UCSD-AML1 (cell line): Measurements from ENCODE around the gene LRP2.
"Not testable (repeated sequence)": the region's sequence is repeated elsewhere in the genome, so short reads cannot be mapped to it uniquely, and the experiment has no call there.

Source experiments
- DNase-seq: peaks from one replicate; lab custom pipeline; 2025; ENCODE audit not compliant: unreplicated experiment; lab: John Stamatoyannopoulos, UW

LRP2 gene

DNA sequence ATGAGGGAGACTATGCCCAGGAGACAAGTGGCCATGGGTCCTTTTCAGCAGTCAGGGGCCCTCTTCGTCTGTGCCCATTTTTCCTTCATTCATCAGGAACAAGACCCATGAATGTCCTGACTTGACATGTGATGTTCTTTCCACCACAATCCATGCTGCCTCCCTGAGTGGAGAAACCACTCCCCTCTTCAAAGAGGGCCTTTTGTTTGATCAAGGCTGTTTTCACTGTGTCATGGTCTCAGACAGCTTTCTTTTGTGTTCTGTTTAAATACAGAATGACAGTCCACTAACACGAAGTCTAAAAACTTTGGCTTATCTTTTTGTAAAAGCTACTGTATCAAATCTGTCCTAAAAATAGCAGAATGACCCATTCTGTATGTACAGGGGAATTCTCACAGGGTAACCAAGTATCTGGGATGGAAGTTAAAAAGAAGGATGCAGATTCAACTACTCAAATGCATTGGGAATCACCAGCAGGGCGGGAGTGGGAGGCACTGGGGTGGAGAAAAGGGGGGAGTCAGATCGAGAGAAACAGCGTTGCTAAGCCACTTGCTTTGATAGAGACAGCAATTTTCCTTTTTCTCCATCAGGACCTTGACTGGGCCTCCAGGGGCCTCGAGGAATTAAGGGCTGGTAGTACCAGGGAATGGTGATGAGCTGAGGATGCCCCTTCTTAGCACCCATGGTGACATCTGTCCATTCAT, 13.9 kb downstream of the LRP2 start:
- DNase-seq: no peak

- no peak for DNase-seq
These were observed 16.6 kb downstream of the LRP2 start for GRCh38 chr2:169345486-169346437.

- DNase-seq: no peak
These were observed 17.4 kb downstream of the LRP2 start for GRCh38 chr2:169344736-169345485.

GRCh38 chr2:169343202-169343601, 19.1 kb downstream of the LRP2 start:
- DNase-seq: no peak

DNA sequence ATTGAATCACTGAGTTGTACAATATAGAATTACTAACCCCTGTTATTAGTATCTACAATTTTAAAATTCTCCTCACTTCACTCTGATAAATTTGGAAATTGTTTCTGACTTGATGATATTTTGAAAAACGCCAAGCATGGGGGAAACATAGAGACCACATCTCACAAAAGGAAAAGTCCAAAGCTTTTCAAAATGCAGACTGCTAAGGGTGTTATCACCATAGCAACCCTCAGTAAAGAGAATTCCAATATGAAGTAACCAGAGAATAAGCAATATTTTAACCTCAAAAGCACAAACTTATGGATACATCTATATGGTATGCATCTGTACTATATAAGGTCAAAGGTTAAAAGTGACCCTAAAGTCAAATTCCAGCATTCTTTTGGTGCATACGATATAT, 22.7 kb downstream of the LRP2 start:
- no peak for DNase-seq

DNA sequence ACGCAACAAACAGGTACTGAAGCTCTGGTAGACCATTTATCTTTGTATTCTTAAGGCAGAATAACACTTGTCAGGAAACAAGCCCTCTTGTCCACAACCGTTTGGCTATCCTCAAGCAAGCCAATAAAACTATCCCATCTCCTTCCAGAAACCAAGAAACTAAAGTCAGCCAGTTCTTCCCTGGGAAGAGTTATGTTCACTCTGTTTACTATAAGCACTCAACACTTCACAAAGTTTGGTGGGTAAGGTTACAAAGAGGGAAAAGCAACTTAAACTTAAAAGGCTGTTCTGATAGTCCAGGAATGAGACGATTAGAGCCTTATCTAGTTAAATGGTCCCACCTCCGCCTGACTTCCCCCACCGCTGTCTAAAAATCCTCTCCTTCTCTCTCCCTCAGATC, 25.6 kb downstream of the LRP2 start:
- DNase-seq: no peak

DNA sequence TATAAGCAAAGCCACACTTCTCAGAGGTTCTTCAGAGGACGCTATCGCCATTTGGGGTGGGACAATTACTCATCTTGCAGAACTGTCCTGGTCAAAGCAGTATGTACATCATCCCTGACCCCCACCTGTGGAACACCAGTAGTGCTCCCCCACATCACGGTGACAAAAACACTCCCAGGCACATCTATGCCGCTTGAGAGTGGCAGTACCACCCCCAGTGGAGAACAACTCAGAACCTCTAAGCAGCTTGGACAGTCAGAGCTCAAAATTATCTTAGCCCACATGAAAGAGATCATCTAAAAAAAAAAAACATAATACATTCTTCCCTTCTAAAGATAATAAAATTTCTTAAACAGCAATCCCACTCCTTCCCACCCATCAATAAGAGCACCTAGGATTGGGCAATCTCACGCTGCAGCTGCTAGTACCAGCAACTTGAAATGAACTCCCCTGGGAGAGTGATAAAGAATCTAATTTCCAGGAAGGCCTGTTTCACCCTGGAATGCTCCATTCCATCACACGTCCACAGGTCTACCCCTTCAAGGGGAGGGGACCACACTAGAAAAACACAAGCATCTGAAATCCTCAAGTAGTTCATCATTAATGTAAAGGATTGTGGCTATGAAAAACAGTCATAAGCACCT, 31.7 kb downstream of the LRP2 start:
- DNase-seq: no peak

- DNase-seq: no peak
These were observed 32.4 kb downstream of the LRP2 start for GRCh38 chr2:169329688-169330554.

DNA sequence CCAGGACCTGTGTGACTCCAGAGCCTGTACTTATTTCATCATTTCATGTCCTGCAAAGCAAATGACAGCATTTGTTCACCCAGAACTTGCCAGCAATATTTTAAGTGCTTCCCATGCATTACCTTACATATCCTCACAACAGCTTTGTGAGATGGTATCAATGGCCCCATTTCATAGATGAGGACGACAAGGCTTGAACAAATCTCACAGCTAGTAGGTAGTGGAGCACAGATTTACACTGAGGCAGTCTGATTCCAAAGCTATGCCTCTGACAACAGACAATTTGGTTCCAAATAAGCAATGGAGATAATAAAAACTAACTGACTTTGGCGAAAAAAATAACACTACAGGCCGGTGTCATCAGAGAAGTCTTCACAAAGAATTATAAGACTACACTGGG, 33.5 kb downstream of the LRP2 start:
- DNase-seq: no peak

DNA sequence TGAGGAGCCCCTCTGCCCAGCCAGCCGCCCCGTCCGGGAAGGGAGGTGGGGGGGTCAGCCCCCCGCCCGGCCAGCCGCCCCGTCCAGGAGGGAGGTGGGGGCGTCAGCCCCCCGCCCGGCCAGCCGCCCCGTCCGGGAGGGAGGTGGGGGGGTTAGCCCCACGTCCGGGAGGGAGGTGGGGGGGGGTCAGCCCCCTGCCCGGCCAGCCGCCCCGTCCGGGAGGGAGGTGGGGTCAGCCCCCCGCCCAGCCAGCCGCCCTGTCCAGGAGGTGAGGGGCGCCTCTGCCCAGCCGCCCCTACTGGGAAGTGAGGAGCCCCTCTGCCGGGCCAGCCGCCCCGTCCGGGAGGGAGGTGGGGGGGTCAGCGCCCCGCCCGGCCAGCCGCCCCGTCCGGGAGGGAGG, 34.5 kb downstream of the LRP2 start:
- DNase-seq: not testable (repeated sequence)

DNA sequence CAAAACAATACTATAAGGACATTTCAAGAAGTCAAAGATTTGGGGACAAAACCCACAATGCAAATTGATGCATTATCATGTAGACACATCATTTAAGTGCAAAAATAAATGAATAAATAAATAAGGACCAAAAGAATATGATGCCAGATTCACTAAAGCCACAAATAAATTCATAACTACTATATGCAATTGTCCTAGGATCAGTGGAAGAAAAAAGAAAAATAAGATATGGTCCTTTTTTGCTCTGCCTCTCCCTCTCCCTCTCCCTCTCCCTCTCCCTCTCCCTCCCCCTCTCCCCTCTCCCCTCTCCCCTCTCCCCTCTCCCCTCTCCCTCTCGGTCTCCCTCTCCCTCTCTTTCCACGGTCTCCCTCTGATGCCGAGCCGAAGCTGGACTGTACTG, 36.4 kb downstream of the LRP2 start:
- DNase-seq: not testable (repeated sequence)

- no peak for DNase-seq
These were observed 37.6 kb downstream of the LRP2 start for GRCh38 chr2:169324581-169325260.

- DNase-seq: no peak
These were observed 38.5 kb downstream of the LRP2 start for GRCh38 chr2:169323841-169324240.

- DNase-seq: no peak
These were observed 41.8 kb downstream of the LRP2 start for GRCh38 chr2:169320561-169320960.

GRCh38 chr2:169315357-169315756, 47.0 kb downstream of the LRP2 start:
- DNase-seq: no peak

- not testable (repeated sequence) for DNase-seq
These were observed 54.0 kb downstream of the LRP2 start for GRCh38 chr2:169308349-169308748.

DNA sequence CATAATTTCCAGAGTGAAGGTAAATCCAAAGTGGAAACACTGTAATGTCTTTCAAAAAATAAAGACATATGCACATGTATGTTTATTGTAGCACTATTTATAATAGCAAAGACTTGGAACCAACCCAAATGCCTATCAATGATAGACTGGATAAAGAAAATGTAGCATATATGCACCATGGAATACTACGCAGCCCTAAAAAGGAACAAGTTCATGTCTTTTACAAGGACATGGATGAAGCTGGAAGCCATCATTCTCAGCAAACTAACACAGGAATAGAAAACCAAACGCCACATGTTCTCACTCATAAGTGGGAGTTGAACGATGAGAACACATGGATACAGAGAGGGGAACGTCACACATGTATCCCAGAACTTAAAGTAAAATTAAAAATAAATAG, 57.6 kb downstream of the LRP2 start:
- not testable (repeated sequence) for DNase-seq

DNA sequence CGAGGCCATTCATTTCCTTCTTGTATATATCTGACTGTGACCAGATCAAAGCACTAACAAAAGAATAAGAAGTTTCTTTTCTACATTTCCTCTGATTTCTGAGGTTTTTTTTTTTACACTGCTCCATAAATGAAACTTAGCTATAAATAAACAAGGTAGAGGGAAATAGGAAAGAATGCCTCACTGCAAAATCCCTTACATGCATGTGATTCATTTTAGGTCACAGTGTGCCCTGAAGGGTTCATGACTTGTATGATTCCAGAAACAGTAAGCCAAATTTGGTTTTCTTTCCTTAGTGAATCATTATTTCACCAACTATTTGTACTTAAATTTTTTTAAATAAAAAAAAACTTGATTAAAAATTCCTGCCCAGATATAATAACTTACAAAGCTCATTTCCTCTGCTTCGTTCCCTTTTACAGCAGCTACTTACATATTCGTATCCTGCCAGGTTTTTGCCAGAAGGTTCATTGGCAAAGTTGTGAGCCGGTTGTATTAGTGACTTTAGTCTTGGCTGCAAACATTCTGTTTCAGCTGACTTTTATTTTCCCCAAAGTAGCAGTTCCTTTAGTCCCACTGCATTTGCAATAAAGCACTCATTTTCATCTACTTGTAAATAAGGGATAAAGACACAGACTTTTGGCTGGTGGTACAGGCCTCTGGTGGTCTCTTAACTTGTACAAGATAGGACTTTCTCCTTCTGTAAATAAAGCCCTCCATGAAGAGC, 58.6 kb downstream of the LRP2 start:
- no peak for DNase-seq

DNA sequence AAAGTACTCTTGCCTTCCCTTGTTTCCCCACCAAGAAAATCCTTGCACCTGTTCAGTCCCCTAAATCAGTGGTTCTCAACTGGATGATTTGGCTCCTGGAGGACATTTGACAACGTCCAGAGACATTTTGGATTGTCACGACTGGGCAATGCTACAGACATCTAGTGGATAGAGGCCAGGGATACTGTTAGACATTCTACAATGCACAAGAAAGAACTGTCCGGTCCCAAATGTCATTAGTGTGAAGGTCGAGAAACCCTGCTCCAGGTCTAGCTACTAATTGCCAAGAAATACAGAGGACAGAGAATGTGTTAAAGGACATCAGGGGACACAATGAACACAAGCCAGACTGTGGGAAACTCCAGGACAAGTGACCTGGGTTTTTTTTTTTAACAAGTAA, 60.0 kb downstream of the LRP2 start:
- DNase-seq: no peak
